Fibroblast of peridontal ligament (primary cell): Measurements from ENCODE around the gene COX7B2.
A peak's percentile ranks its signal among the peaks of the same experiment; 100 is the strongest.

ENCODE experiments used
- DNase-seq: peaks from one replicate; pipeline ENCODE4 v3.0.0-alpha.2; 2010; ENCODE audit errors: extremely low read depth

The COX7B2 gene

DNA sequence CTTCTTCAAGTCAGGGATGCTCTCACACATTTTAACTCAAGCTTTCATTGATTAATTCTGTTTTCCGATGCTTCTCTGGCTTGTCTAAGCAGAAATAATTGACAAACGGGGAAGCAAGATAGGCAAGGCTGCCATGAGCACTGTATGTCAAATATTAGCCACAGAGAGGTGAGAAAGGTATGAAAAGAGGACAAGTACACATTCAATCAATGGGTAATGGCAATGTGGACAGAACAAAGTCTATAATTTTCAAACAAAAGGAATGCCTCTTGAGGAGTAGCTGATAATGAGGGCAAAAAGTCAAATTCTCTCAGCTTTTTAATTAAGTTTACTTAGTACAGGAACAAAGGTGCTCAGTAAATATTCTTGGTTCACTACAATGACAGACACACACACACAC lies 19.6 kb downstream of the COX7B2 start:
- DNase-seq = no peak

DNA sequence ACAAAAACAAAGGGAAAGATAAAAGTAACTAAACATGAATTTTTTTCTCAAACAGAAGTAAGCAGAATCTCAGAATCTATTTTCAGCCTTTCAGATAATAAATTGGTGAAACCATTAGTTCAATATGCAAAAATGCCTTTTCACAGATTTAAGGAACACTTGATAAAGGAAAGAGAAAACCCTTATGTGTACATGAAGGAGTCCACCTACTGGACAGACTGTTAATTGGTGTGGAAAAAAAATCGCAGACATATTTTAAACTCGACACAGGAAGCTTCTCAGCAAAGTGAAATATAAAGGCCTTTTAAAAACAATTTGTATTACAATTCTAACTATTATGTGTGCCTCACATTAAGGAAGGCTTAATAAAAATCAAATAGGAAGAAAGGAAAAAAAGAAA lies 22.3 kb downstream of the COX7B2 start:
- peak; percentile 17 for DNase-seq

DNA sequence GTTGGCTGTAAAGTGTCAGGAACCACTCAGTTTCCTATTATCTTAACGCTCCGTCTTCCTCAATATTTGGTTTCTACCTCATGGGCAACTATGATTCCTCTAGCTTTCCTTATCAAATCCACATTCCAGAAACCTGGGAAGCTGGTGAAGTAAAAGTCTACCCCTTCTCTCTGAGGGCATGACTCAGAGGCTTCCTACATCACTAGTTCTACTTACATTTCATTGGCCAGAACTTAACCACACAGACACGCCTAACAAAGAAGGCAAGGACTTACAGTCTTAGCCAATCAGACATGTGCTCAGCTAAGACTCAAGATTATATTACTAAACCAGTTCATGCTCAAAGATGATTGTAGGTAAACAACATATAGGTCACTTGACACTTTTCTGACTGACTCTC lies 30.4 kb downstream of the COX7B2 start:
- DNase-seq = no peak

DNA sequence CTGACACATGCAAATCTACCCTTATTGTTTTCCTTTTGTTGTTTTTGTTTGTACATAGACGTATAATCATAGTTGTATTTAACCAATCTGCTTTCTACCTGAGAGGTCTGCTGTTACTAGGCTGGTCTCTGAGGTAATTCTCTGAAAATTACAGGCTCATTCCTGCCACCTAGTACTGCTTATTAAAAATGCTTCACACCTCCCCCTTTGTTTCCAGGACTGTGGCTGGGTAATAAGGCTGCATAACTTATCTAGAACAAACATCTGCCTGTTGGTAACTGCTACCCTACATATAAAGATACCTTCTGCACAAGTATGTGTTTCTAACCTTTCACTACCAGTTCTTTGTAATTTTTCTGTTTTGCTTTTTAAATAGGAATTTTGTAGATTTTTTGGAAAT lies 34.2 kb downstream of the COX7B2 start:
- DNase-seq = no peak

DNA sequence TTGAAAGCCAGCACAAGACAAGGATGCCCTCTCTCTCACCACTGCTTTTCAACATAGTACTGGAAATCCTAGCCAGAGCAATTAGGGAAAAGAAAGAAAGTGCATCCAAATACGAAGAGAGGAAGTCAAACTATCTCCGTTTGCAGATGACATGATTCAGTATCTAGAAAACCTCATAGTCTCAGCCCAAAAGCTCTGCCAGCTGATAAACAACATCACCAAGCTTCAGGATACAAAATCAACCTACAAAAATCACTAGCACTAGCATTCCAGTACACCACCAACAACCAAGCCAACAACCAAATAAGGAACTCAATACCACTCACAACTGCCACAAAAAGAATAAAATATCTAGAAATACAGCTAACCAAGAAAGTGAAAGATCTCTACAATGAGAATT lies 38.6 kb downstream of the COX7B2 start:
- DNase-seq = no peak

DNA sequence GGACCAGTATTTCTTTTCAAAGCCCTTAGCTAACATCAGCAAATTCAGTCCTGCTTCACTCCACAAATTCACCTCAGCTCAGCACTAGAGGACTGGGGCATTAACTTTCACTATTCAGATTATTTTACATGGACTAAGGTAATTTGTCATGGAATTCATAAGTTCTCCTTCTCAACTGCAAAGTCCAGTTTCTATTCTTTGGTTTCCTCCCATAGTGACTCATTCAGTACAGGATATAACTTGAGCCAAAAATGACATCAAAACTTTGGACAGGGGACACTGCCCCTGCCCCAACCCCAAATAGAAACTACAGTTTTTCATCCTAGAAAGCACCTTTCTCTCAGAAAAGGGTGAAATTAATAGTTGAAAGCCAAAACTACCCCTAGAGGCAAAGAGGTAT lies 52.7 kb downstream of the COX7B2 start:
- DNase-seq = no peak

DNA sequence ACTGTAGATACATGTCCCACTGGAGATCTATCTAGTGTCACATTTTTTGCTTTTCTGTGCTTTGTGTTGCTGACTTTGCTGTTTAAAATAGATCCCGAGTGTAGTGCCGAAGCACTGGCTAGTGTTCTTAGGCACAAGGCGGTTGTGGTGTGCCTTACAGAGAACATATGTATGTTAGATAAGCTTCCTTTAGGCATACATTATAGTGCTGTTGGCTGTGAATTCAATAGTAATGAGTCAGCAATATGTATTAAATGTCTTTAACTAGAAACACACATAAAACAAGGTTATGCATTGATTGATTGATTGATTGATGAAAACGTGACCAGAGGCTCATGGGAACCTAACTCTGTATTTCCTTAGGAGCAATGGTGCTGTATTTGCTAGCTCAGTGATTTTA lies 56.2 kb downstream of the COX7B2 start:
- DNase-seq = no peak

DNA sequence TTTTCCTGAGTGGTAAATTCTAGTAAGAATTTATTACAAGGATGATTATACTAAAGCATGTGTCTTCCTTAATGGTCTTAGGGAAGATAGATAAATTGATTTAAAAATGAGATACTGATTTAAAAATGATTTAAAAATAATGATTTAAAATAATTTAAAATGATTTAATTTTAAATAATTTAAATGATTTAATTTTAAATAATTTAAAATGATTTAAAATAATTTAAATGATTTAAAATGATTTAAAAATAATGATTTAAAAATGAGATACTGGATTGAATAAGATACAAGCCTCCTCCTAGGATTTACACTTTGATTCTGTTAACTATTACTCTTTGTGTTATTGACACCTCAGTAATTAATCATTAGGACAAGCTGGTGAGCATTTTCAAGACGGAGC lies 59.0 kb downstream of the COX7B2 start:
- no peak for DNase-seq

DNA sequence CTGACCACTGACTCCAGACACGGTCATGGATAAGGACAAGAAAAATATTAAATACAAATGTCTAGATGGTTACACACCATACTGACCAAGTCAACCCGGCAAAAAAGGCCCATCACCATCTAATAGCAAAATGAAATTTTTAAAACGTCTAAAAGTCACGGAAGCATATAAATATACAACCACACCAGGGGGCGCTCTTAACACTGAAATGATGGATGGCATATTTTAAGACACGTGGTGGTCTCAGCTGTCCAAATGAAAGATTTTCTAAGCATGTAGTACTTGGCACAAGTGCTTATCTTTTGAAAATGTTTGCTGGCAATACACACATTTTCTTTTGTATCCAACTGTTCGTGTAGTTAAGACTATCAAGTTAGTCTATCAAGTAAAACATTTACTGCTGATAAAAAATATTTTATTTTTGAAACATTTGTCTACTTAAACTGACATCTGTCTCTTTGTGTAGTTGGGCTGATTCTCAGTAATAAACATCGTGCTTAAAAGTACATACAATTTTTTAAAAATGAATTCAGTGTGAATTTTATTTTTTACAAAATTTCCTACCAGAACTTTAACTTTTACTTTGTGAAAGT lies 64.6 kb downstream of the COX7B2 start:
- DNase-seq = peak; percentile 76

DNA sequence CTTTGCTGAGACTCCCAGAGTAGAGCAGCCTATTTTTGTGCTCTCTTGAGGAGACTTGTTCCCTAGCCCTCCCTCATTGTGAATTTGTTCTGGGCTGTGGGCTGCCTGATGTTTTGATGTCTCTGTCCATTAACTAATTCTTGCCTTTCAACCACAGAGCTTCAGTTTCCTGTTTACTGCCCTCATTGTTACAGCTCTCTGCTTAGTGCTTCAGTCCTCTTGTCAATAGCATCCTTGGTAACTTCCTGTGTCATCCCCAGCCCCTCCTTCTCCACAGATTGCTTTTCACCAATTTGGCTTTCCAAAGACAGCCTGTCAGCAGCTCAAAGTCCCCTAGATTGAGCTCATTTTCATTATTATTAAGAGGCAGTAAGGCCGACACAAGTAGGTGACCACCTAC lies 69.9 kb downstream of the COX7B2 start:
- no peak for DNase-seq

DNA sequence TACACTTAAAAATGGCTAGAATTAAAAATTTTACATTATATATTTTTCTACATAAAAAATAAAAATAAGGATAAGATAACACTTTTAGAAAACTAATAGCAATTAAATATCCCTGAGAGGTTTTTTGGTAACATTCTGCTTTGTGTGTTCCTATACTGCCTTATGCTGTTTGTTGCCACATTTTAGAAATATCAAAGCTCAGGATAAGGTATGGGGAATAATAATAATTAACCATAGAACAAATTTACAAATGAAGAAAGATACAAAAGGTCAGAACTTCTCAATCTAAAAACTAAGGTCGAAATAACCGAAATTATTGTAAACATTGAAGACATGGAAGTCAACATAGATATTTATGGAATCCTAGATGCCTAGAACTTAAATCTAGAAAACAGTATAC lies 71.4 kb downstream of the COX7B2 start:
- no peak for DNase-seq

DNA sequence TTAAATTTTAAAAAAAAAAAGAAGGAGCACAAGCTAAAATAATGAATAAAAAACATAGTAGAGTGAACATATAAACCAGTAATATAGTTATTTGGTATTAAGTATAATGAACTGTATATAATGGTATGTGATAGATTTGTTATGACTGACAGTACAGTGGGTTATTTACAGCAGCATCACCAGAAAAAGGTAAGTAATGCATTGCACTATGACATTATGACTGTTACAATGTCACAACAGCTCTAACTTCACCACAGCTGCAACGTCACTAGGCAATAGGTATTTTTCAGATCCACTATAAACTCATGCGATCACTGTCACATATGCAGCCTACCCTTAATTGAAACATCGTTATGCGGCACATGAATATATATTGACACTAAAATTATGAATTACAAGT lies 72.5 kb downstream of the COX7B2 start:
- DNase-seq = no peak

DNA sequence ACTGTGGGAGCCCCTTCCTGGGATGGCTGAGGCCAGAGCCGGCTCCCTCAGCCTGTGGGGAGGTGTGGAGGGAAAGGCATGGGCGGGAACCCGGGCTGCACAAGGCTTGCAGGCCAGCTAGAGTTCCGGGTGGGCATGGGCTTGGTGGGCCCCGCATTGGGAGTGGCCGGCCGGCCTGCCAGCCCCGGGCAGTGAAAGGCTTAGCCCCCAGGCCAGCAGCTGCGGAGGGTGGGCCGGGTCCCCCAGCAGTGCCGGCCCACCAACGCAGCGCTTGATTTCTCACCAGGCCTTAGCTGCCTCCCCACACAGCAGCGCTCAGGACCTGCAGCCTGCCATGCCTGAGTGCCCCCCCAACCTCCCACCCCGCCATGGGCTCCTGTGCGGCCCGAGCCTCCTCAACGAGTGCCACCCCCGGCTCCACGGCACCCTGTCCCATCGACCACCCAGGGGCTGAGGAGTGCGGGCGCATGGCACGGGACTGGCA lies 78.0 kb downstream of the COX7B2 start:
- DNase-seq = no peak

DNA sequence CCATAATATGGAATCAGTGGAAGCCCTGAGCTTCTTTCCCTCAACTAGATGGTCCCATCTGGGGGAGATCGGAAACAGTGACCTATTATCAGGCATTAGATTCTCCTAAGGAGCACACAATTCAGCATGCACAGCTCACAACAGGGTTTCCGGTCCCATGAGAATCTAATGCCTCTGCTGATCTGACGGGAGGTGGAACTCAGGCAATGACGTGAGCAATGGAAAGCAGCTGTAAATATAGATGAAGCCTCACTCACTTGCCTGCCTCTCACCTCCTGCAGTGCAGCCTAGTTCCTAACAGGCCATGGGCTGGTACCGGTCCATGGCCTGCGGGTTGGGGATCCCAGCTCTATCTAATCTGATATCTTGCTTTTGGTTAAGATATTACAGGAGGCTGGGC lies 88.9 kb downstream of the COX7B2 start:
- DNase-seq = no peak

DNA sequence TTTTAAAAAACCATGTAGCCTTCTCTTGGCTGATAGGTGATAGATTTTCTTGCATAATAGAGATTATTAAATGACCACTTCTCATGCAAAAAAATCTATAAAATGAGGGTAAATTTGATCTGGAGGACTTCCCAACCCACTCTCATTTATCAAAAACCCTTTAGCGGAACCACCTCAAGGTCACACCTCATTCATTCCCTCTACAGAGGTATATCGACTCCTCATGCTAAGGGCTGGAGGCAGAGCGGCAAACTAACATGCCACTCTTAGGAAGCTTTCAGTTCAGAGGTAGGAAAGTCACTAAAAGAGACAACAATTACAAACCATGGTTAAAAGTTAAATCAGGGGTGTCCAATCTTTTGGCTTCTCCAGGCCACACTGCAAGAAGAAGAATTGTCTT lies 90.0 kb downstream of the COX7B2 start:
- DNase-seq = no peak

DNA sequence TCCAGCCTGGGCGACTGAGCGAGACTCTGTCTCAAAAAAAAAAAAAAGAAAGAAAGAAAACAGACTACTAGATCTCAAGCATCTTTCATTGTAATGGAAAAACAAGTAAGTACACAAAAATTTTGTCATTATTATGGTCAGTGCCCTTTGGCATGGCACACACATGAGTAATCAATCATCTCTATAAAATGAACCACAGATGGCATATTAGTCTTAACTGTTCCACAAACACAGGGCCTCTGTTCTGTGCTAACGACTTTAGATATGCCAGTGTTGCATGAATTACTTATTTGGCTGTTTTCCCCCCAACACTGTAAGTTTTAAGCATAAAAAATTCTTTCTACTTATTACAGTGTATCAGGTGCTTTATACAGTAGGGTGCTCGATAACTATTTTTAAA lies 90.4 kb downstream of the COX7B2 start:
- no peak for DNase-seq

DNA sequence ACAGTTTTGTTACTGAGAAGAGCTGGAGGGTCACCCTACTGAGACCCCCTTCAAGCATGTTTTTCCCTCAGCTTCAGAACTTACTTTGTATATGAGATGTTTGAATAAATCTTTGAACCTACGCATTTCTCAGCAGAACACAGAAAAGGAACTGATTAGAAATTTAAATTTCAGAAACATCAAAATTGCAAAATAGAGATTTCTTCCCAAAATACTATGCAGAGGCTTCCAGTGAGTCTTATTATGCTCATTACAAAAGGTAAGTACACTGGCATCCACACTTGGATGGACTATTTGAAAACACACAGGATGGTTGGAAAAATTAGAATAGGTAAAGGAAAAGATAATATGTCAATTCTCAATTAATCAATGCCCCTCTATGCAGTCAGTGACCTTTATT lies 91.2 kb downstream of the COX7B2 start:
- DNase-seq = no peak

DNA sequence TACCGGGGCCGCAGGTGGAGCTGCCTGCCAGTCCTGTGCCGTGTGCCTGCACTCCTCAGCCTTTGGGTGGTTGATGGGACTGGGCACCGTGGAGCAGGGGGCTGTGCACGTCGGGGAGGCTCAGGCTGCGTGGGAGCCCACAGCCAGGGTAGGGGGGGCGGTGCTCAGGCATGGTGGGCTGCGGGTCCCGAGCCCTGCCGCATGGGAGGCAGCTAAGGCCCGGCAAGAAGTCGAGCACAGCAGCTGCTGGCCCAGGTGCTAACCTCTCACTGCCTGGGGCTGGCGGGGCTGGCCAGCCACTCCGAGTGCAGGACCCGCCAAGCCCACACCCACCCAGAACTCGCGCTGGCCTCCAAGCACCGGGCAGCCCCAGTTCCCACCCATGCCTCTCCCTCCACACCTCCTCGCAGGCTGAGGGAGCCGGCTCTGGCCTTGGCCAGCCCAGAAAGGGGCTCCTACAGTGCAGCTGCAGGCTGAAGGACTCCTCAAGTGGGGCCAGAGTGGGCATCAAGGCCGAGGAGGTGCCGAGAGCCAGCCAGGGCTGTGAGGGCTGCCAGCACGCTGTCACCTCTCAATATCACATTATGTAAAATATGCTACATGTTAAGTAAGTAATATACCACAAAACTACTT lies 104.1 kb downstream of the COX7B2 start:
- DNase-seq = no peak

DNA sequence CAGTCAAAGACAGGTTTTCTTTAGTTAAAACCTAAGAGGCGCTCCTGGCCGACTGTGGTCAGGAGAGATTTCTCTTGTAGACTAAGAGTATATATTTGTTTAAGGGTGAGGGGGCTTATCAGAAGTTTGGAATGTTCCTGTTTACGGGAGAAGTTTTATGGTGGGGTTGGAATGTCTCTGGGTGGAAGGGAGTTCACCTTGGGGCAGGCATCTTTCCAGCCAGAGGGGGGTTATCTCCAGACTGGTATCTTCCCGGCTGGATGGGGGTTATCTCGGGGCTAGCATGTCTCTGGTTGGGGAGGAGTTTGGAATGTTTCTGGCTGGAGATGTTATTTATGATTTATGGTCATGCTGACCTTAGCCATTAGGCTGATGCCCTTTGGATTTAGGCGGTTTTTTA lies 116.0 kb downstream of the COX7B2 start:
- DNase-seq = no peak

DNA sequence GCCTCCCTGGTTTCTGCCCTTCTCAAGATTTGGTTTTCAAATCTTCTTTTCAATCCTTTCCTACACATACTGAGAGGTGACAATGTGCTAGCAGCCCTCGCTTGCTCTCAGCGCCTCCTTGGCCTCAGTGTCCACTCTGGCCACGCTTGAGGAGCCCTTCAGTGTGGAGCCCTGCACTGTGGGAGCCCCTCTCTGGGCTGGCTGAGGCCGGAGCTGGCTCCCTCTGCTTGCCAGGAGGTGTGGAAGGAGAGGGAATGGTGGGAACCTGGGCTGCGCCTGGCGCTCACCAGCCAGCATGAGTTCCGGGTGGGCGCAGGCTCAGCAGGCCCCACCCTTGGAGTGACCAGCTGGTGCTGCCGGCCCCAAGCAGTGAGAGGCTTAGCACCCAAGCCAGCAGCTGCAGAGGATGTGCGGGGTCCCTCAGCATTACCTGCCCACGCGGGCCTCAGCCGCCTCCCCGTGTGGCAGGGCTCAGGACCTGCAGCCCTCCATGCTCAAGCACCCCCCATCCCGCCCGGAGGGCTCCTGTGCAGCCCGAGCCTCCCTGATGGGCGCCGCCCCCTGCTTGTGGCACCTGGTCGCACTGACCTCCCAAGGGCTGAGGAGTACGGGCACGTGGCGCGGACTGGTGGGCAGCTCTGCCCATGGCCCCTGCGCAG lies 127.5 kb downstream of the COX7B2 start:
- DNase-seq = no peak

DNA sequence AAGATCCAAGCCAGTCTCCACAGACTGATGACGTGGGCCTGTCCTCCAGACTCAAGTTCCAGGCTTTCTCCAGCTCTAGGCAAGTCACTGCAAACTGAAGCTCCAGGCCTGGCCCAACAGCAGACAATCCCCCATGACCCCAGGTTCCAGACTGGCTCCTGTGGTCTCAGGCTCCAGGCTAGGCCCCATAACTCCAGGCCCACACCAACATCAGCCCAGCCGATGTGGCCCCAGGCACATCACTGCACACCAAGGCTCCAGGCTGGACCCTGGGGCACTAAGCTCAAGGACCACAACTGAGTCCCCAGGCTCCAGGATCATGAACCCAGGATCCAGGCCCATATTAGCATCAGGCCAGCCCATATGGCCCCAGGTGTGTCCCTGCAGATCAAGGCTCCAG lies 143.6 kb downstream of the COX7B2 start:
- no peak for DNase-seq

DNA sequence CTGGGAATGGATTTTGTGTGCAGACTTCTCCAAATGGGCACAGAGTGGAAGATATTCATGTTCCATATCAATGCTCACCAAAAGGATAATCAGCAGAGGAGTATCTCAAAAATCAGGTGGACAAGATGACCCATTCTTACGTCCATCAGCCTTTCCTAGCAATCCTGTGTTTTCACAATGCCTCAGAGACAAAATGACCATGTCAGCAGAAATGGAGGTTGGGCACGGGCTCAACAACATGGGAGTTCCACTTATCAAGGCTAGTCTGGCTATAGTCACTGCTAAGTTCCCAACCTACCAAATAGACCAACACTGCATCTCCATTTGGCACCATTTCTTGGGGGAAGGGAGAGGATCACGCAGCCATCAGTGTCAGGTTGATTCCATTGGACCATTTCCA lies 179.0 kb downstream of the COX7B2 start:
- DNase-seq = no peak

DNA sequence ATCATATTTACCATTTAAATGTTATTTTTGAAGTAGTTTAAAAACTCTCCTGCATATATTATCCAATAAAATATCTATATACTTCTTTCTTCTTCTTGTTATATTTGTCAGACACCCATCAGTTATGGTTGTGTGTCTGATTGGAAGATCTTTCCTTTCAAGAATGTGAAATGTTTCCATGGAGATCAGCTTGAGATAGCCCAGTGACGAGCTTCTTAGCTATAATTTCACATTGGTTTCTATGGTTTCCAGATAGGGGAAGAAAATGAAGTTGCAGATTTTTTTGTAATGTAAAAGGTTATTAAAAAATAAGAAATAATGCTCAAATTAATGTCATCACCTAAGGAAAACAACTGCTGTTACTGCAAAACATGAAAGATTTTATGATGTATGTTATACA lies 189.0 kb downstream of the COX7B2 start:
- no peak for DNase-seq

DNA sequence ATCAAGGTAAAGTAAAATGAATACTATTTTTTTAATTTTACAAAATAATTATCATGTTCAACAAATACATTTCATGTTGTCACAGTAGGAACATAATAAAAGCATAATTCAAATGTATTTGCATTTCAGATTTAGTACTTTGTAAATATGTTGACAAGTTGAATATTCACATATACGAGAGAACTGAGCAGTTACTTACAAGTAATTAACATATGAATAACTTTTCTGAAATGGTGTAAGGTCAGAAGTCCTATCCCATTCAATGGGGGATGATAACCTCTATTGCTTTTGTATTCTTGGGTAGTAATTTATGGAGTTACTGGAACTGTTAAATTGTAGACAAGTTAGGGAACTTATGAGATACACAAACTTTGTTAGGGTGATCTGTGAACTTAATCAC lies 191.1 kb downstream of the COX7B2 start:
- no peak for DNase-seq
